Fibroblast of peridontal ligament (primary cell): ENCODE data around the gene JARID2.

Source experiments
- DNase-seq: peaks from one replicate; pipeline ENCODE4 v3.0.0-alpha.2; 2010; ENCODE audit errors: extremely low read depth

Gene JARID2

GRCh38 chr6:15505463-15505918 is 259.6 kb downstream of the JARID2 start:
- no peak for DNase-seq

DNA sequence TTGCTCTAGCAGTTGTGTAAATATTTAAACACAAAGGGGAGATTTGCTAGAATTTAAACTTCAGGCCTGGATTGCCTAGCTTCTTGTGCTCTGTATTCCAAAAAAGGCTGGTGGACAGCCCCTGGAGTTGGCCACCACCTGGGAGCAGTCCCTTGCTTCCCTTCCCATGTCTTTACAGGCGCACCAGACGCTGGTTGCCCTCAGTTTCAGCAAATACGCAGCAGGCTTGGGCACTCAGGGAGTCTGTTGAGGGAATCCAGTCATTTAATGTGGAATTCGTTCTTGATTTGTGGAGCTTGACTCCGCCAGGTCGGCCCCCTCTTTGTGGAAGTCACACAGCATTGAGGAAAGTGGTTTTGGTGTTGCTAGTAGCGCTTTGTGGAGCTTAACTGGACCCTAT is 260.2 kb downstream of the JARID2 start:
- no peak for DNase-seq

DNA sequence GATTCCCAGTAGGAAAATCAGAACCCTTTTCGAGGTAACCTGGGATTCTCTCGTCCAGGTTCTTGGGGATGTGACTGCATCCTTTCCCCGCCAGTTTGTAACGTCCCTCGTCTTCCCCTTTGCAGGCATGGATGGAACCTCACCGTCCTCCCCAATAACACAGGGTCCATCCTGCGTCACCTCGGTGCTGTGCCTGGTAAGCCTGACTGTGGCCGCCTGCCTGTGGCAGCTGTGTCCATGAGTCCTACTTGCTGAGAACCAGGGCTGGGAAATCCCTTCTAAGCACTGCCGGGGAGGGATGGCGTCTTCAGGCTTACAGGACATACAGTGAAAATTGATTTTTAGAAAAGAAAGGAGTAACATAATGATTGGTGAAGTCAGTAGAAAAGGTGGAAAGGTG is 261.4 kb downstream of the JARID2 start:
- no peak for DNase-seq

DNA sequence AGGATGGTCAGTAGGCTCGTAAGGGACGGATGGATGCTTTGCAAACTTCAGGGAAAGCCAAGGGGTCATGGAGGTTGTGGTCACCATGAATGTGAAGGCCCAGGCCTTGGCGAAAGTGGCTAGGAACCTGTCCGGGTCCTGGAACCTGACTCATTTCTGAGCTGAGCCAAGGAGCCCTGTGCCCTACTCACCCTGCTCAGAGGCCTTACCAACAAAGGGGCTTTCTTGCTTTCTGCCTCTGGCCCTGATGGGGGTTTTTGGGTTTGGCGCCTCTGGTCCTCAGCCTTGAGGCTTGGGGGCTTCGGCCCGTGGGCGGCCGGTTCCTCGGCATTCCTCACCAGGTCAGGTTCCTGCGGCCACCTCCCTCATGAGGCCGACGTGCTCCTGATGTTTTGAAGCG is 261.9 kb downstream of the JARID2 start:
- DNase-seq: no peak

DNA sequence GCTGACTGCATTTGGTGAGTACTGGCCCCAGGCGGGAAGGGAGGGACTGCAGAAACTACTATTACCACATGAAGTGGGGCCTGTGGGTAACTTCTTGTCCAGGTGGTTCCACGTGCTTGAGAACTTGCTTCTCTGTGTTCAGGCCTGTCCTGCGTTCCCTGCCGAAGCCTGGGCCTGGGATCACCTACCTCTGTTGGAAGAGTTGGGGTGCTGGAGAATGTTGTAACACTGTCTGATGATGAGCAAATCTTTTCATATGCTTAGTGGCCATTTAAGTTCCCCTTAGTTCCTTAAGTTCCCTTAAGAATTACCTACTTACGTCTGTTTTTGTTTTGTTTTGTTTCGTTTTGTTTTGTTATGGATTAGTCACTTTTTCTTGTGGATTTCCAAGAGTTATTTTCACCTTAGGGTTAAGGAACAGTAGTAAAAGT is 262.6 kb downstream of the JARID2 start:
- DNase-seq: no peak

GRCh38 chr6:15508931-15509330 is 263.1 kb downstream of the JARID2 start:
- no peak for DNase-seq

- DNase-seq: peak; percentile 15
Measured at GRCh38 chr6:15509335-15509933, 263.6 kb downstream of the JARID2 start.

GRCh38 chr6:15510121-15510520 is 264.3 kb downstream of the JARID2 start:
- DNase-seq: no peak

DNA sequence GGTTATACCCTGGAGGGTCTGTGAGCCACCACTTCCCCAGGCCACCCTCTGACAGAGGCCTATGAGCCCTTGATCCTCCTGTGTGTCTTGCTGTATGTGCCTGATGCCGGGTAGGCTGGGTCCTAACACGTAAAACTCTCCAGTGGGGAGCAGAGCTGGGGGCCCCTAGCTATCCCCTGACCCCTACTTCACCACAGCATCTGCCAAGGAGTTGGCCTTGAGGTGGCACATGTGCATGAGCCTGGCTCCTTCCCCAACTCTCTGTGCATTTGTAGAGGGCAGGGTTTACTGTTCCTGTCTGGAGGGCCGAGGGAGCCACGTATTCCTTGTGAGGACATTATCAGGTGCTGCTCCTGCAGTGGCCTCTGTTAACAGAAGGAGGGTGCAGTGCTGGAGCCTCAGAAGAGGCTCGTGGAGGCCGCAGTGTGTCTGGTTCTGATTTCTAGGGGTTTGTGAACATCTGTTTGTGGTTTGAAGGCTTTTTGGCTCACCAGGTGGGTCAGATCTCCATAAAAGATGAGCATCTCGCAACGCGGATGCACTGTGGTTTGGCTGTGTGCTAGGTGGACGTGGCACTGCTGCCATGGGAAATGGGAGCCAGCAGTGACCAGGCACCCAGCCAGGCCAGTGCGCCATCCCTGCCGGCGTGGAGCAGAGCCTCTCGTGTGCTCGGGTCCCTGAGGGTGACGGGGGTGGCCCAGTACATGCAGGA is 264.8 kb downstream of the JARID2 start:
- no peak for DNase-seq

- no peak for DNase-seq
Measured at GRCh38 chr6:15511248-15512125, 265.6 kb downstream of the JARID2 start.

GRCh38 chr6:15512126-15512525 is 266.3 kb downstream of the JARID2 start:
- peak; percentile 6 for DNase-seq

GRCh38 chr6:15512721-15513120 is 266.9 kb downstream of the JARID2 start:
- DNase-seq: no peak

- DNase-seq: no peak
Measured at GRCh38 chr6:15513131-15513771, 267.4 kb downstream of the JARID2 start.

GRCh38 chr6:15513801-15514711 is 268.2 kb downstream of the JARID2 start:
- DNase-seq: no peak

GRCh38 chr6:15515226-15515625 is 269.4 kb downstream of the JARID2 start:
- DNase-seq: no peak

- DNase-seq: no peak
Measured at GRCh38 chr6:15515660-15516375, 269.9 kb downstream of the JARID2 start.

DNA sequence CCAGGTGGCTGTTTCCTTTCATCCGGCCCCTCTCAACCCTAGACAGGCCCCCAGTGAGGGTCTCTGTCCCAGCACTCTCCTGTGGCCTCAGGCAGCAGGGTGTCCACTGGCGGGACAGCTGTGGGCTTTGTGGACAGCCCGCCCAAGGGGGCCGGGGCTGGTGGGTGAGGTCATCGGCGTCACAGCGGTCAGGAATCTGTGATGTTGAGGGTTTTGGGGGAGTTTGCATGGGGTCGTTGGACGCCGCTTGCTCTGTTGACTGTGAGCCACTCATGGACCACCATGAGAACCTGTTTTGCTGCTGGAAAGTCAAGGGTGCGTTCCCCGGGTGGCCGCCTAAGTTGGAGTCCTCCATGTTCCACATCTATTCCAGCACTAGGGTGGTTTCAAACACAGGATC is 270.5 kb downstream of the JARID2 start:
- no peak for DNase-seq

- no peak for DNase-seq
Measured at GRCh38 chr6:15516923-15517560, 271.2 kb downstream of the JARID2 start.

DNA sequence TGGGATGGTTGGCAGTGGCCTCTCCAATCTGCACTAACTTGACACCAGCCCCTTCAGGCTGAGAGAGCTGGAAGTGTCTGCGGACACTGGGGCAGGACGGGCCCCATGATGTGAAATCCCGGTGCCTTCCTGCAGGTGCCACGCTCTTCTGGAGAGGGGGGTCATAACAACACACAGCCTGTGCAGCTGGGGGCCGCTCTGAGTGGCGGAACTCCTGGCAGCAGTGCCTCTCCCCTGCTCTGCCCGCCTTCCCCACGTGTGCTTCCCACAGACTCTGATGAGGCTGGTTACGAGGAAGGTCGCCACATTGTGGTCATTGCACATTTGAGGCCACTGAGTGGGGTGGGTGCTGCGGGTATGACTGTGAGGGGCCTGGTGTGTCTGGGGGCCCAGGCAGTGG is 271.7 kb downstream of the JARID2 start:
- DNase-seq: no peak

DNA sequence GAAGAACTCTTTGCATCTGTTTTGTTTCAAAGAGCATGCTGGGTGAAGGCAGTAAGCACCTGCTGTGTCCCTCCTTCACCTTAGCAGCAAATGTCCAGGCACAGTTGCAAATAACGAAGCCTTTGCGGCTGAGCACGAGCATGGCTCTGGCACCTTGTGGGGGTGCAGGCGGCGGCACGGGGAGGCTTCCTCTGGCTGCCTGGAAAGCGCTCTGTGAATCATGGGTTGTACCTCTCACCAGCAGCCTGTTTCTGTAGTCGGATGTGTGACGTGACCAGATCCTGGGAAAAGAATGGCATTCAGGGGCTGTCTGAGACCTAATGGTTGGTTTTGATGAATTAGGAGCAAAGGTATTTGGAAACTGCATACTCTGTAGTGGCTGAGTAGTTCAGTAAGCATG is 272.2 kb downstream of the JARID2 start:
- no peak for DNase-seq
